Stimulated activated CD4-positive, alpha-beta T cell treated with anti-CD3 and anti-CD28 coated beads, Interleukin-2, amount 100 ng/mL, for 4 hours (primary cell): ENCODE measurements around the gene TAP2.
A peak's percentile ranks its signal among the peaks of the same experiment; 100 is the strongest.

ENCODE experiments used
- DNase-seq: peaks from one replicate; pipeline ENCODE4 v3.0.0-alpha.2; 2020; ENCODE audit warnings: low read depth

Gene TAP2

DNA sequence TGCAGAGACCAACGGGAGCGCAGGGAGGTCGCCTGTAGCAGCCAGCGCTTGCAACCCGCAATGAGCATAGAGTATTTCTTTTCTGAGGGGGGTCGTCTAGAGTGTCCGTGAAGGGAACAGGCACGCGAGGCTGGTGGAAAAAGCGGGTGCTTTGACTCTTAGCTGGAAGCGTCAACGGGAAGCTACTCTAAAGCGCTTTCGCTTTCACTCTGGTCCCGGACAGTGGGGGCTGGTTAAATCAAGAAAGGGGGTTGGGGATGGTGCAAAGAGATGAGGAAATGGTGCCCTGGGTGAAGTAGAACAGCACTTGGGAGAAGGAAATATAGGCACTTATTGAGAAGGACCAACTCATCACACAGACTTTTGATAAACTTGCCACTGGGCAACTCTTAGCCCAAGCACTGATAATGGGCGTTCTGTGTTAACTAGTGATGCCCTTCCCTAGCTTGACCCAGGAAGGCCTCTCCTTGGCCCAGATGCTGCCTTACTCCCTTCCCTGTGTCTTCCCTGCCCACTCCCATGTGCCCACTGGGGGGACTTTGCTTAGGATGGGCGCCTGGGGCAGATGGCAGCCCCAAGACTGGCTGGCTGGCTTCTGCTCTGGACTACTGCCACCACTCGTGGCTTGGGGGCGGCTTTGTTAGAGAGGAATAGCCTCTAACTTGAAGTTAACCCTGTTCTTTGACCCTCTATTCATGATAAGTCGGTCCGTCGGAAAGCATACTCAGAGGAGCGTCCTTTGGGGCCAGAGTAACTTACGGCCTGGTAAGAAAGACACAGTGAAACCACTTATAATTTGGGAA, 16.0 kb upstream of the TAP2 start:
- peak; percentile 73 for DNase-seq

DNA sequence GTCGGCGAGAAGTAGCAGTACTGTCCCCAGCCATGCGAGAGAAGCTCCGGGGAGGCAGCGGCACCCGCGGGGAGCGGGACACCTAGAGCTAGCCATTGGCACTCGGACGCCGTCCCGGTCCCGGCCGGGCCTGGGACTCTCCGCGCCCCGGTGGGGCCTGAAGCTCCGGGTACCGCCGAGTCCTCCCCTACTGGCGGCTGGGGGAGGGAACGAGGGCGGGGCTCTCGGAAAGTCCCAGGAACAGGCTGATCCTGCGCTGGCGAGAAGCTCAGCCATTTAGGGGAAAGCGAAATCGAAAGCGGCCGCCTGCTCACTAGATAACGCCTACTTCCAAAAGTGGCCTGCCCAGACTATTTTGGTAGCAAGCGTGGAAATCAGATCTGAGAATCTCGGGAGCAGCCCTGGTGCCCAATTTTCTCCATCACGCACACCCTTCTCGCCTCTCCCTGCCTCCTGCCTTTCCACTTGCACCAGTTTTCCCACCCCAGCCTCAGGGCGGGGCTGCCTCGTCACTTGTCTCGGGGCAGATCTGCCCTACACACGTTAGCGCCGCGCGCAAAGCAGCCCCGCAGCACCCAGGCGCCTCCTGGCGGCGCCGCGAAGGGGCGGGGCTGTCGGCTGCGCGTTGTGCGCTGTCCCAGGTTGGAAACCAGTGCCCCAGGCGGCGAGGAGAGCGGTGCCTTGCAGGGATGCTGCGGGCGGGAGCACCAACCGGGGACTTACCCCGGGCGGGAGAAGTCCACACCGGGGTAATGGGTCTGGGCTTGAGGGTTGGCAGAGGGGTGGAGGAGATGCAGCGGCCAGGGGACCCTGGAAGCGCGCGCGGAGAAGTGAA, 15.2 kb upstream of the TAP2 start, which contains the start of the genes PSMB9 and TAP1:
PSMB9 (plus strand) TSS at position 652 of the 835 bp plus-strand sequence; CDS start at position 690, 38 bp downstream.
TAP1 (minus strand) TSS at position 164 of the 835 bp plus-strand sequence; CDS start at position 96, 68 bp downstream.
- DNase-seq, result peak; percentile 97

GRCh38 chr6:32852844-32853540, 14.5 kb upstream of the TAP2 start:
- DNase-seq, result peak; percentile 41

GRCh38 chr6:32852018-32852843, 13.7 kb upstream of the TAP2 start:
- DNase-seq, result no peak

DNA sequence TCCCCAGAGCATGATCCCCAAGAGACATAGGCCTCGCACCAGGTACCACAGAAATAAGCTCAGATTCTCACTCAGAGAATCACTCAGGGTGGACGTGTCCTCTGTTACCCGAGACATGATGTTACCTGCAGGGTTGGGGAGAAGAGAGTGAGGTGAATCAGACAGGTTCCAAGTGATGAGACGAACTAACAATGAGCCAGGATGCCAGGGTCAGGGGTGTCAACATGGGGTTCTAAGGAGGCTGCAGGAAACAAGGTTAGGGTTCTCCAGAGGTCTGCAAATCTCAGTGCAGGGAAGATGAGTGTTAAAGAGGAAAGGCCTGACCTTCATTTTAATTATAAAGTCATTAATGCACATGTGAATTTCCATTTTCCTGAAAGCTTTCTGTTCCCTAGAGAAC, 12.5 kb upstream of the TAP2 start:
- no peak for DNase-seq

DNA sequence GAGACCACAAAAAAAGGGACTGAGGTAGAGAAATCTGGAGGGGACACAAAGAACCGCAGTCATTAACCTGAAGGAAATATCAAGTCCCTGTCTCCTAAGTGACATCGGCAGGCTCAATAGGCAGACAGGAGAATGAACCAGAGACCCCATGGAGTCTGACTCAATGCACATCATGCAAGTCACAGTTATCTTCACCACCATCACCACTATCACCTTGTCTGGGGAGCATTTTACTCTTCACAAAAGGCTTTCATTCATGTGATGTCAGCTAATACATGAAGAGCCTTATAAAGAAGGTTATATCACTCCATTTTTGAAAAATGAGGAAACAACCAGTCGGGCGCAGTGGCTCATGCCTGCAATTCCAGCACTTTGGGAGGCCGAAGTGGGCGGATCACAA, 10.6 kb upstream of the TAP2 start:
- DNase-seq, result no peak

DNA sequence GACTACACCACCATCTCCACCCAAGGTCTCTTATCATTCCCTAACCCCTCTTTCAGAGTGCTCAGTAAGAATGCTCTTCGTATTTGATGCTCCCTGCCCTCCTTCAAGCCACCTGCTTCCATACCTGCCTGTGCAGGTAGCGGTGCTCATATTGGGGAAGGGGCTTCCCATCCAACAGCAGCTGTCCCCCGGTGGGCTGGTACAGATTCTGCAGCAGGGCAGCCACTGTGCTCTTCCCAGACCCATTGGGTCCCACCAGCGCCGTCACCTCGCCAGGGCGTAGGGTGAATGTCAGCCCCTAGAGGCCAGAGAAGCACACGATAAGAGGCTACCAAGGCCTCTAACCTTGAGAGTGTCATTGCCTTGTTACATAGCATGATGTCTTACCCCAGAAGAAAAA, 9.3 kb upstream of the TAP2 start:
- no peak for DNase-seq

GRCh38 chr6:32847004-32847403, 8.5 kb upstream of the TAP2 start:
- DNase-seq, result no peak

DNA sequence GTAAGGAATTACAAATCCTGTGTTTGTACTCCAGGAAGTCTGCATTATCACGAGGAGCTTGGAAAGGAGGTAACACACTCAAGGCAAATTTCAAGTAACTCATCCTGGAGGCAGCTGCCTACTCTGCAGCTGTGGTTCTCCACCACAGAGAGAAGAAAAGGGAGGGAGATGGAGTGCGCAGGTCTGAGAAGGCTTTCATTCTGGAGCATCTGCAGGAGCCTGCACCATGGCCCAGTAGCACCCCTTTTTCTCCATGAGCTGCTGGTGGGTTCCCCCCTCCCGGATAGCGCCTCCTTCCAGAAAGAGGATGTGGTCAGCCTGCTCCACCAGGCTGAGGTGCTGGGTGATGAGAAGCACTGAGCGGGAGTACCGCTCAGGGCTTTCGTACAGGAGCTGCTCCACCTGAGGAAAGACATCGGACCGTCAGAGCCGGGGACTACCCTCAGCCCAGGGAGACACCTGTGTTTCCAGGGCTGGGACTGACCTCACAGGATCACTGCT, 6.9 kb upstream of the TAP2 start:
- DNase-seq, result no peak

GRCh38 chr6:32844839-32845383, 6.4 kb upstream of the TAP2 start:
- DNase-seq, result no peak

GRCh38 chr6:32843979-32844838, 5.7 kb upstream of the TAP2 start, which contains the start of gene PSMB8:
Gene PSMB8, minus strand, starts transcription at chr6:32844047. Its CDS starts 51 bp downstream, at chr6:32843996.
- DNase-seq, result peak; percentile 98

DNA sequence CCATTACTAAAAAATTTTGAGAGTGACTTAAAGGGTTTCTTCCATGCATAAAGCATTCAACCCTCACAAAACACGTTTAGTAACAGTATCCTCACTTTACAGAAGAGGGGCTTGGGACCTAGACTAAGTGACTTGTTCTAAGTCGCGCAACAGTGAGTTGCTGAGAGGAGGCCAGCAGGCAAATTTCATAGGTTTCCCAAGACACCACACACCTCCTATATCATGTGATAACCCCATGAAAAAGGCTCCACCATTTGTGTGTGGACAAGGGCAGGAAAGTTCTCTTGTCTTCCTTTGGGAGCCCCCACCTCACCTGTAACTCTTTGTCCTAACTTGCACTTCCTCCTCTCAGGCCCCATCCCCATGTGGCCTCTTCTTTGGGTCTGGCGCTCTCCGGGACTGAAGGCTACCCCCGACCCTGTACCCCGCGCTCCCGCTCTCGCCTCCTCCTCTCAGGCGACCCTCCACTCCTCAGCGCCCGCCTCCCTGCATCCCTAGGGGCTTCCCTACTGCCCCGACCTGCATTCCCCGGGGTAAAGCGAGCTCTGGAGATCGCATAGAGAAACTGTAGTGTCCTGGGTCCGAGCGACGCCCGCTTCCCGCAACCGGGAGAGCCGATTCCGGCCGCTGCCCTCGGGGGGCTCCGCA, 4.9 kb upstream of the TAP2 start:
- DNase-seq, result no peak

GRCh38 chr6:32842690-32843089, 4.2 kb upstream of the TAP2 start:
- no peak for DNase-seq

GRCh38 chr6:32842021-32842650, 3.6 kb upstream of the TAP2 start:
- DNase-seq, result no peak

GRCh38 chr6:32840604-32841246, 2.2 kb upstream of the TAP2 start:
- DNase-seq, result no peak

DNA sequence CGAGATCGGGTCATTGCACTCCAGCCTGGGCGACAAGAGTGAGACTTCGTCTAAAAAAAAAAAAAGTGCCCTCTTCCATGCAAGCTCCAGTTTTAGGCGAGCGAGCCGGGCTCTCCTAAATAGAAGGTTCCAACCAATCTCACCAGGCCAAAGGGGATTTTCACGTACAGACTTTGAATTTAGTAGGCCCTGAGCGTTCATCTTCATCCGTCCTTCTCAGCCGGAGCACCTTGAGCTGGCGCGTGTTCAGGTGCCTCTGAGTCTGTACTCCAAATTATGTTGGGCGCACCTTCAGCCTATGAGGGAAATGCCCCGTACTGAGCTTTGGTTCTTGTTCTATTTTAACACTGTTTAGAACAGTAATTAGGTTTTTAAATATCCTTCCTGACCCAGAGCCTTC, 817 bp upstream of the TAP2 start:
- no peak for DNase-seq

- no peak for DNase-seq
Measured at GRCh38 chr6:32837651-32838113, 857 bp downstream of the TAP2 start.

GRCh38 chr6:32836873-32837272, 1.7 kb downstream of the TAP2 start:
- no peak for DNase-seq
